GM21619 (cell line): ENCODE data around the gene SSUH2.
"Not testable (repeated sequence)": the region's sequence is repeated elsewhere in the genome, so short reads cannot be mapped to it uniquely, and the experiment has no call there.

Source experiments
- ATAC-seq: cut with Tn5 transposase; IDR thresholded peaks from one replicate; pipeline ENCODE4 v1.9.1; 2021; ENCODE audit not compliant: unreplicated experiment

Gene SSUH2

GRCh38 chr3:8589880-8590556 is 54.6 kb downstream of the SSUH2 start:
- no peak for ATAC-seq

DNA sequence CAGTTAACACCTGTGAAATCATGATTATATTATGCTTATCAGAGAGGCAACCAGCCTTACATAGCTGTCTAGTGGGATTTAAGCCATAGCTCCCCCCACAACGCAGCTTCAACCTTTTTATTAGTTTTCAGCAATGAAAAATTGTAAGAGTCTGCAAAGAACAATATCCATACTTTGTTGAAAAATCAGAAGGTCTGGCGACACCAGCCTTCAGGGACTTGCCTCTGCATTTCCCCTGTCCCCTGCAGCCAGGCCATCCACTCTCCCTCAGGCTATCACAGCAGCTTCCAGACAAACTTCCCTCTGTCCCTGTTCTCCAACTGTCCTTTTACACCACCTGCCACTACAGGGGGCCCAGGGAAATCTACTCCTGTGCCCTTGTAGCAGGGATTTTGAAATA is 59.9 kb downstream of the SSUH2 start:
- ATAC-seq = no peak

GRCh38 chr3:8581806-8582445 is 62.7 kb downstream of the SSUH2 start:
- ATAC-seq = no peak

GRCh38 chr3:8581373-8581772 is 63.2 kb downstream of the SSUH2 start:
- no peak for ATAC-seq

GRCh38 chr3:8580434-8580833 is 64.2 kb downstream of the SSUH2 start:
- ATAC-seq = not testable (repeated sequence)

- ATAC-seq = no peak
Measured at GRCh38 chr3:8579943-8580342, 64.7 kb downstream of the SSUH2 start.

- ATAC-seq = peak; percentile 99
Measured at GRCh38 chr3:8579096-8579495, 65.5 kb downstream of the SSUH2 start.

DNA sequence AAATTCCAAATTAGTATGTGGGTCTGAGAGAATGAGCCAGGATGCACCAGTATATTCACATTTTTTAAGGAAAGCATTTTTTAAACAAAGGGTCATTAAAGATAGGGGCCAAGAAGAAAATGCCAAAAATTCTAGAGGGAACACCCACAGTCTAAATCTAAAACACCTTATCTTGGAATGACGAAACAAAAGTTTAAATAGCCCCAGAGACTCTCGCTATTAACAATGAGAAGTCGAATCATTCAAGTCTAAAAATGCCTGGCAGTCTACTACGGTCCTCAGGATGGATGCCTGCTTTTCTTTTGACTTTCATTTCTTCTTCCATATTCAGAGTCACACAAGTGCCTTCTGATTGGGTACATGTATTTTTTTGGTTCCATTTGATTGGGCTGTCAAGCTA is 66.3 kb downstream of the SSUH2 start:
- ATAC-seq = no peak

DNA sequence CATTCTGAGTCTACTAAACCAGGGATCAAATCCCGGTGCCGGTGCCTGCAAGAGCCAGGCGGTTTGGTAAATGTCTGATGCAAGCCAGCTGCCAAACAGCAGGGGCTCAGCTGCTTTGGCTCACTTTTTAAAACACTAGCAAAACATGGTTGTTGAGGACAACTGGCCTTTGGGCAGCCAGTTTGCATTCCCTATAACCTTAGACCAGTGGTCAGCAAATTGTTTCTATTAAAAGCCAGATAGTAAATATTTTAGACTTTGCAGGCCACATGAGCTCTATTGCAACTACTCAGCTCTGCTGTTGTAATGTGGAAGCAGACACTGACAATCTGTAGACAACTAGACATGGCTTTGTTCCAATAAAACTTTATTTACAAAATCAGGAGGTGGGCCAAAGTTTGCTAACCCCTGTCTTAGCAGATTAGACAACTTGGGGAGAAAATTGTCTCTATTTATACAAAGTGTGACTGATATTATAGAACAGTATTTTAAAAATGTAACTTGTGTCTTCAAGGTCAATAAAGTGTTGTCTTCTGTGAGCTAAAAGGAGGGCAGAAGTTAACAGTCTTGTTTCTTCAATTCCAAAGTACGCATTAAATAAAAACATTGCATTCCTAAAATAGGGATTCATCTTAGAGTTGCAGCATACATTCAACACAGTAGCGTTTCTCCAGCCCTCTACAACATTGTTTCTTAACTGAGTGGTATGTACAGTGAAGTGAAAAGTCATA is 67.6 kb downstream of the SSUH2 start:
- ATAC-seq = no peak

DNA sequence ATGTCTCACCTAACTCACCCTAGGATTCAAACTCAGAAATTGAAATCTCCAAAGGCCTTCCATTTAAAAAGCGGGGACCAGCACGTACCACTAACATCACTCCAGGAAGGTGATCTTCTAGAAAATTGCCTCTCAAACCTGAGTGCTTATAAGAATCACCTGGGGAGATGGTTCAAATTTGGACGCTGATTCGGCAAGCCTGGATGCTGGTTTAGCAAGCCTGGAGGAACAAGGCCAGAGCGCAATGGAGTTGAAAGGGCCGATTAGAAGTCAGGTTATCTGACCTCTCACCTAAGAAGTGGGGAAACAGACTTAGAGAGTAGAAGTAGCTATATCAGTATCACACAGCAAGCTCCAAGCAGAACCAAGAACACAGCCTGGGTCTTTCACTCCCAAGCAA is 68.2 kb downstream of the SSUH2 start:
- no peak for ATAC-seq

- no peak for ATAC-seq
Measured at GRCh38 chr3:8575364-8576104, 69.1 kb downstream of the SSUH2 start.

DNA sequence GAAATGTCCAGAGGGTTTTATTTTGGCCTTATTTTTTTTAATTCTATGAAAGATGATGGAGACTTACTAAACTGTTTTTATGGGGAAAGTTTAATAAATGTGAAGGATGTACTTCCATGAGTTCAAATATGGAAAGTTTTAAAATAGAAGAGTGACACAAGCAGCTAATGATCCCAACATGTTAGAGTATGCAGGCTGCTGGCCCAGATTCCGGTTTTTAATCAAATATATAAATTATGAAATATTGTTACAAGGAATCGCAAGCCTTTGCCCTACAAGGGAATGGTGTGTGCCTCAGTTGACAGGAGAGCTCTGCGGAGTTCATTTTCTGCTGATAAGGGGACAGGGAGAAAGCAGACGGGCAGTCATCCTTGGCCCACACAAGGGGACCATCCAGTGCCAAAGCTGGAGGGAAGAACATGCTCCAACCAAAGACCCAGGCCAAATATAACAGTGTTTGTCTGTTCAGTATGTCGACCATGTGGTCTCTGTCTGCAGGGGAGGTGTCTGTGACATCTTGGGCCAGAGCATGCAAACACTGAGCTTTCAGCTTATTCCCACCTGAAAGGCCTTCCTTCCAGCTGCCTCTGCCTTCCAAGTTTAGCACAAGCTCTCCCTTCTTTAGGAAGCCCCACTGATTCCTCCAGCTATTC is 69.8 kb downstream of the SSUH2 start:
- no peak for ATAC-seq

- ATAC-seq = no peak
Measured at GRCh38 chr3:8574040-8574669, 70.4 kb downstream of the SSUH2 start.

GRCh38 chr3:8573342-8573926 is 71.2 kb downstream of the SSUH2 start:
- no peak for ATAC-seq

DNA sequence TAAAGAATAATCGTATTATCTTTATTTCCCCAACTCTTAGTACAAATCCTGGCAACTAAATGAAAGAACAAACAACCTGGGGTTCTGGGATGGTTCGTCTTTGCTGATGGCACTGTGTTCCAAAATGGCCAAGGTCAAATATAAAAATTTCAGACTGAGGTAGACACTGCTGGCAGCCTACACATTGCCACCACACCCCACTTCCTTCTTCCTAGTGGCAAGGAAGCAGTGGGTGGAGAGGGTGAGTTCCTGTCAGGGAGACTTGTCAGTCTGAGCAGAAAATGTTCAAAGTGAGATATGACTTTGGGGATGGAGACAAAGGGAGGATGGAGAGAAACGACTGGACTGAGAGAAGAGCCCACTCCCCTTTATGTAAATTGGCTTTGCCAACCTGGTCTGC is 73.3 kb downstream of the SSUH2 start:
- ATAC-seq = no peak
